Measurements from ENCODE around the gene ZBTB3. TPM values are rescaled to one million over a fixed set of nuclear protein-coding genes. Genes with fewer than 3 reads are reported as not detected.

ZBTB3 gene
- total and polyA plus RNA-seq, 2 of the 13 experiments (the other 11 are each of a cell fraction or from before 2014, with no cell fraction given), result 3.4 to 5.2 TPM

- no peak for TF ChIP-seq ZBTB37 (CRISPR knock-in tag; IDR thresholded peaks at IDR 0.05)
- no peak for TF ChIP-seq ZNF646 (CRISPR knock-in tag; IDR thresholded peaks at IDR 0.05)
- no peak for TF ChIP-seq SNAI1 (CRISPR knock-in tag; IDR thresholded peaks at IDR 0.05; ENCODE audit: borderline replicate concordance)
- TF ChIP-seq HIC2 (CRISPR knock-in tag; IDR thresholded peaks at IDR 0.05; ENCODE audit: low read depth), result no peak
- no peak for TF ChIP-seq RXRB (CRISPR knock-in tag; IDR thresholded peaks at IDR 0.05; ENCODE audit: borderline replicate concordance)
- TF ChIP-seq ZNF766 (CRISPR knock-in tag; IDR thresholded peaks at IDR 0.05; ENCODE audit: borderline replicate concordance), result no peak
- TF ChIP-seq MNT (IDR thresholded peaks at IDR 0.05), result no peak
- no peak for TF ChIP-seq TIGD3 (CRISPR knock-in tag; IDR thresholded peaks at IDR 0.05; ENCODE audit: borderline replicate concordance)
- no peak for TF ChIP-seq DDIT3 (CRISPR knock-in tag; IDR thresholded peaks at IDR 0.05)
- TF ChIP-seq ZFP62 (CRISPR knock-in tag; IDR thresholded peaks at IDR 0.05), result no peak
- TF ChIP-seq MIXL1 (CRISPR knock-in tag; IDR thresholded peaks at IDR 0.05), result no peak
- TF ChIP-seq CBX5 (CRISPR knock-in tag; IDR thresholded peaks at IDR 0.05; ENCODE audit: borderline replicate concordance), result no peak
- no peak for TF ChIP-seq ZNF468 (CRISPR knock-in tag; IDR thresholded peaks at IDR 0.05)
- TF ChIP-seq NFE2 (CRISPR knock-in tag; IDR thresholded peaks at IDR 0.05), result no peak
- no peak for TF ChIP-seq SSRP1 (CRISPR knock-in tag; IDR thresholded peaks at IDR 0.05)
- TF ChIP-seq IRF2 (CRISPR knock-in tag; IDR thresholded peaks at IDR 0.05), result no peak
- TF ChIP-seq KLF15 (CRISPR knock-in tag; IDR thresholded peaks at IDR 0.05; ENCODE audit: borderline replicate concordance), result no peak
These were observed 26.1 kb downstream of the ZBTB3 start (continued) for GRCh38 chr11:62727872-62728170.
